GM19455 (cell line): ENCODE measurements around the gene B3GALT6.
"Not testable (repeated sequence)": the region's sequence is repeated elsewhere in the genome, so short reads cannot be mapped to it uniquely, and the experiment has no call there.

ENCODE experiments used
- ATAC-seq: cut with Tn5 transposase; IDR thresholded peaks from one replicate; pipeline ENCODE4 v1.9.1; 2021; ENCODE audit not compliant: unreplicated experiment

Gene B3GALT6

DNA sequence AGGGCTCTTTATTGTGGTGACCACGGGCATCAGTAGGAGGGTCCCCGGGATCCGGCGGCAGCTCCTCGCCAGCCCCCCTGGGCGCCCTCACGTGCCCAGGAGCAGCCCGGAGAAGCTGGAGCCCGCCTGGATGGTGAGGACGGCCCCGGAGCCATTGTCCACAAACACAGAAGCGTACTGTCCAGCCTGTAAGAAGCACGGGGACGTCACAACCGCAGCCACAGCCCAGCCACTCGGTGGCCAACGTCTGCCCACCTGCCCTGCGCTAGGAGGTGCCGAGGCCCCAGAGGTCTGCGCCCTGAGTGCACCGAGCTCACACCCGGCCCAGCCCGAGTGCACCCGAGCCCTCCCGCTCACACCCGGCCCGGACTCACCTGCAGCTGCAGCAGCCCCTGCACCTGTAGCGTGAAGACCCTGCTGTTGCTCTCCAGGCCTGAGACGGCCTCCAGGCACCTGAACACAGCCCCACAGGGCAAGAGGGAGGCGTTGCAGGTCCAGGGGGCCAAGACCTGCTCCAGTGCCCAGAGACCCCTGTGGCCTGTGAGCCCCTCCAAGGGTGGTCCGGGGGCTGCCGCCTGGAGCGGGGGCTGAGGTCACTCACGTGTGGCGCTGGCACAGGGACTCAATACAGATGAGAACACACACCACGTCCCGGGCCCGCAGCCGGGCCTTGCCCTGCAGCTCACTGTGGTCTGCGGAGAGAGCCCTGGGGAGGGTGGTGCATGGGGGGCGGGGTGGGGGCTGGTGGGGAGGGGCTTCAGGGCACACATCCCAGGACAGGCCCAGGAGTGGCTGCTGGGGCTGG, 10.6 kb downstream of the B3GALT6 start:
- no peak for ATAC-seq

DNA sequence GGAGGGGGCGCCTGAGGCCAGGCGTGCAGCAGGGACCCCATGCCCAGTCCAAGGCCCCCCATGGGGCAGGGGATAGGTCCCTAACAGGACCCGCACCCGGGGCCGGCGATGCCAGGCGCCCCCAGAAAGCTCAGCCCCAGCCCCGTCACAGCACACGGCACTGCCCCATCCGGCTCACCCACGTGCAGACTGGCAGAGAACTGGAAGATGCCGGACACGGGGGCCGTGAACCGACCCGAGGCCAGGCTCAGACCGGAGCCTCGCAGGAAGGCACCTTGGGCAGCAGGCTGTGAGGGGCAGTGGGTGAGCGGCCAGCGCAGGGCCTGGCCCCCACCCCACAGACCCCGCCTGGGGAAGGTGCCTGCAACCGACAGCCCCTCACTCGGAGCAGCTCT, 11.2 kb downstream of the B3GALT6 start:
- no peak for ATAC-seq

DNA sequence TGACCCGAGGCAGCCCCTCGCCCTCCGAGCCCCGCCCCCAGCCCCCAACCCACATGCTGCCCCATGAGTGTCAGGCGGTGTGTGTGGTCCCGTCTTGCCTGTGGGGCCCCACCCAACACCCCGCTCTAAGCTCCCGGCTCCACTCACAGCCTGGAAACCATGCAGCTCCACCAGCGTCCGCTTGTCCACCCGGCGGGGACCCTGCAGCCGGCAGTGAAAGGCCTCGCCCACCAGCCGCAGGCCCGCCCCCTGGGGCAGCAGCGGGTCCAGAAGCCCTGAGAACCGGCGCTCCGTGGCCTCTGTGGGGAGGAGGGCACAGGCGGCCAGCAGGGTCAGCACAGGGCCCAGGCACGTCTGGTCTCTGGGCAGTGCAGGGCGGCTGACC, 11.8 kb downstream of the B3GALT6 start:
- no peak for ATAC-seq

DNA sequence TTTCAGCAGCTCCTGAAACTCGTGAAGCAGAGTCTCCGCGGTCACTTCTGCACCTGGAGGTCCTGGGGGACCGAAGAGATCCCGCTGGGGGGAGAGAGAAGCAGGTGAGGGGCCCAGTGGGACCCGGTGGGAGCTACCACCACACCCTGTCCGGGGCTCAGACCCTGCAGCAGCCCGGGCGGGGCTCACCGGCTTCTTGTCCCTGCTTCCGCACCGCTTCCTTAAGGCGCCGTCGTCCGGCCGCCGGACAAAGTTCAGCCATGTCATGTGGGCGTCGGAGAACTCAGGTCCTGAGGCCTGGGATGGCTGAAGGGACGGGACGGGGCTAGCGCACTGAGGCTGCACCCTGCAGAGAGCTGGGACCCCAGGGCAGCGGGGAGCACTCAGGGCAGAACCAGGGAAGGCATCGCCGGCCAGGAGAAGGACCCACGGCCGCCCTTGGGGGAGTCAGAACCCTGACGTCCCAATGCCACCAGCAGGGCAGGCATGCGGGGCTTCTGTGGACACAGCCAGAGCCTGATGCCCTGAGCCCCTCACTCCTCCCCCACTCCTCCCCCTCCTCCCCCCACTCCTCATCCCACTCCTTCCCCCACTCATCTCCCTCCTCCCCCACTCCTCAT, 12.3 kb downstream of the B3GALT6 start:
- no peak for ATAC-seq

DNA sequence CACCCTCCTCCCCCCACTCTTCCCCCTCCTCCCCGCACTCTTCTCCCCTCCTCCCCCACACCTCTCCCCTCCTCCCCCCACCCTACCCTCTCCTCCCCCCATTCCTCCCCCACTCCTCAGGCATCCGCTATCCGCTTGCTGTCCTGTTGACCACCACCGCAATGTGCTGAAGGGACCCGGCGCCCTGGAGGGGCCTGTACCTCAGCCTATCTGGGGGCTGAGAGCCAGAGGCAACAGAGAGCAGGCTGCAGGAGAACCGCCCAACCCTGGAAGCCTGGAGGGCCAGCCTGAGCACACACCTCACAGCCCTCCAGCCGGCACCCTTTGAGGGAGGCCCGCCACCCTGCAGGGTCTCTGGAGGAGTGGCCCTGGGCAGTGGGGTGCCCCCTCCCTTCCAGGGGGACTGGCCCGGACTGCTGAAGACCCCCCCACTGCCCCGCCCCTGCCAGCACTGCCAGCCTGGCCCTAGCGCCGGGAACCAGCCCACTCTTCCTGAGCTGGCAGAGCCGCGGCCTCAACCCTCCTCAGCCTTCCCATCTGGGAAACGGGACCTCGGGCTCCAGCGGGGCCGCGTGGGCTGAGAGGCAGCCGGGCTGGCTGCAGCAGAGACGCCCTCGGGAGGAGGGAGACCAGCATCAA, 13.3 kb downstream of the B3GALT6 start:
- ATAC-seq: no peak

DNA sequence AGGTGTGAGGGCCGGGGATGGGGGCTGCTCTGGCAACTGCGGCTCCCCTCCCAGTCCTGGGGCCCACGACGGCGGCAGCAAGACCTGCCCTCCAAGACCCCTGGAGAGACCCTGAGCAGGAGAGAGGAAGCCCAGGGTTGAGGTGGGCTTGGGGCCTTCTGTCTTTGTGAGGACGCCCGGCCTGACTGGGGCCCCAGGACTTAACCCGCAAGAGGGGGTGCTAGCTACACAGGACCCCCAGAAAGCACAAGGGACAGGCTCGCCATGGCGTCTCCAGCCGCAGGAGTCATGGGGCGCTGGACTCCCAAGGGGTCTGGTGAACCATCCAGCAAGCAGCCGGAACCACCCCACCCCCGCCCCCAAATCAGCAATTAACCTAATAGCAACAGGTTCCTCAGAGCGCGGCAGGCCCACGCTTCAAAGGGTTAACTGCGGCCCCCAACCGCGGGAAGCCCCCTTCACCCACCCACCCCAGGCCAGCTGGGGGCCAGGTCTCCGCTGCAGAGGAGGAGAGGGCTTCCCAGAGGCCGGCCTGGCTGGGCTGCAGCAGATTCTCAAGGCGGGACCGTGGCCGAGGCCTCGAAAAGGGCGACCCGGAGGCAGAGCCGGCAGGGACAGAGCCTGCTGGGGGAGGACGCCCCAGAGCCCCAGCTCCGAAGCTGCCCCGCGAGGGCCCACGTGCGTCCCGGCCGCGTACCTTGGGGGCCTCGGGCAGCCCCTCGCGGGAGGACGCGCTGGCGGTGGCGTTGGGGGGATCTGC, 14.0 kb downstream of the B3GALT6 start:
- ATAC-seq: no peak

DNA sequence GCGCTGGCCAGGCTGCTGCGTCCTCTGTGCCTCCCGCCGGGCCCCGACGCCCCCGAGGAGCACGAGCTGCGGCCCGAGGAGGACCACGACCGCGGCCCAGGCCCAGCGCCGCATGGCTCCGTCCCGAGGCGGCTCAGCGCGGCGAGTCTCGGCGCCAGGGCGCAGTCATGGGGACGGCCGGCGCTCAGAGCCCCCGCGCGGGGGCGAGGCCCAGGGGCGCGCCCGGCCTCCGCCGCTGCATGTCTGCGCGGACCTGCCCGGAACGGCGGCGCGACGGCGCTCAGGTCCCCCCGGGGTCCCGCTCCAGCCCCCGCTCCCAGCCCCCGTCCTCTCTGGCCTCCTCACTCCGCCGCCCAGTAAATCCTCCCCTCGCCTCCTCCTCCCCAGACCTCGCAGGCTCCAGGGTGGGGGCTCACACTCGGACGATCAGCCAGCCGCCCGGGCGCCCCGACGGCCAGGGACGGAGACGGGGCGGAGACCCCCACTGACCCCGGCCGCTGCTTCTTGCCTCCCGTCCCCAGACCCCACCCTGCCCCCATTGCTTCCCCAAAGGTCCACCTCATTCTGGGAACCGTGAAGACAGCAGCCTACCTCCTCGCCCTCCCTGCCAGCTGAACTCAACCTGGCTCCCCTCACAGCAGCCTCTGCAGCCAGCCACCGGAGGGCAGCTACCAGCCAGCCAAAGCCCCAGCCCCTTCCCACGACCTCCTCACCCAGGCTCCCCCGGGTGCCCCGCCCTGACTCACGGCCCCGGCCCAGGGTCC, 14.7 kb downstream of the B3GALT6 start, which contains the start of gene C1QTNF12:
C1QTNF12 (minus strand) TSS at position 146 of the 764 bp plus-strand sequence; CDS start at position 114, 32 bp downstream.
- no peak for ATAC-seq

DNA sequence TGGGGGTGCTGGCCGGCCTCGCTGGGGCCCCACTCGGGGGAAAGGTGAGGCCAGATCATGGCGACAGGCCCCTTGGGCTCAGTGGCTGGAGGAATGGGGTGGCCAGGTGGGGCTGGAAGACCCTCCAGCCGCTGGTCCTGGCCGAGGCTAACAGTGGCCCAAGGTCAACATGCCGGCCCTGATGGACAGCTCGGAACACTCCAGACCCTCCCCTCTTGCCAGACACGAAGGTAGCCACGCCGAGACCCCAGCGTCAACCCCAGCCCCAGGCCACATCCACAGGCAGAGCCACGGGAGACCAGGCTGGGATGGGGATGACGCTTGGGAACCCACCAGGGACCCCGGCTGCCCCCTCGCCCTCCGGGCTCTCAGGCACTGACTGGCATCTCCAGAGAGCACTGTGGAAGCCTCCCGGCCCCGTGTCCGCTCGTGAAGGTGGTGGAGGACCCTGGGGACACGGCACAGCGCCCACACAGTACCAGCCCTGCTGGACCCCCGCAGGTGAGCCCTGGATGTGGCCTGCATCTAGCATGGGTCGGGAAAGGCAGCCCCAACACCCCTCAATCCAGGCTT, 15.4 kb downstream of the B3GALT6 start:
- no peak for ATAC-seq

DNA sequence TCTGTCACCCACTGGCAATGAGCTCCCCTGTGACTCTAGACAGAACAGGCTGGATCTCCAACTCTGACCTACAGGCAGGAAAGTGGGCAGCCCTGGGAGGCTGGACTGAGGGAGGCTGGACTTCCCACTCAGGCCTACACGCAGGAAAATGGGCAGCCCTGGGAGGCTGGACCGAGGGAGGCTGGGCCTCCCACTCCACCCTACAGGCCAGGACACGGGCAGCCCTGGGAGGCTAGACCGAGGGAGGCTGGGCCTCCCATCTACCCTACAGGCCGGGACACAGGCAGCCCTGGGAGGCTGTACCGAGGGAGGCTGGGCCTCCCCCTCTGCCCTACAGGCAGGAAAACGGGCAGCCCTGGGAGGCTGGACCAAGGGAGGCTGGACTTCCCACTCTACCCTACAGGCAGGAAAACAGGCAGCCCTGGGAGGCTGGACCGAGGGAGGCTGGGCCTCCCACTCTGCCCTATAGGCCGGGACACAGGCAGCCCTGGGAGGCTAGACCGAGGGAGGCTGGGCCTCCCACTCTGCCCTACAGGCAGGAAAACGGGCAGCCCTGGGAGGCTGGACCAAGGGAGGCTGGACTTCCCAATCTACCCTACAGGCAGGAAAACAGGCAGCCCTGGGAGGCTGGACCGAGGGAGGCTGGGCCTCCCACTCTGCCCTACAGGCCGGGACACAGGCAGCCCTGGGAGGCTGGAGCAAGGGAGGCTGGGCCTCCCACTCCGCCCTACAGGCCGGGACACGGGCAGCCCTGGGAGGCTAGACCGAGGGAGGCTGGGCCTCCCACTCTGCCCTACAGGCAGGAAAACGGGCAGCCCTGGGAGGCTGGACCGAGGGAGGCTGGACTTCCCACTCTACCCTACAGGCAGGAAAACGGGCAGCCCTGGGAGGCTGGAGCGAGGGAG, 16.2 kb downstream of the B3GALT6 start:
- ATAC-seq: not testable (repeated sequence)

DNA sequence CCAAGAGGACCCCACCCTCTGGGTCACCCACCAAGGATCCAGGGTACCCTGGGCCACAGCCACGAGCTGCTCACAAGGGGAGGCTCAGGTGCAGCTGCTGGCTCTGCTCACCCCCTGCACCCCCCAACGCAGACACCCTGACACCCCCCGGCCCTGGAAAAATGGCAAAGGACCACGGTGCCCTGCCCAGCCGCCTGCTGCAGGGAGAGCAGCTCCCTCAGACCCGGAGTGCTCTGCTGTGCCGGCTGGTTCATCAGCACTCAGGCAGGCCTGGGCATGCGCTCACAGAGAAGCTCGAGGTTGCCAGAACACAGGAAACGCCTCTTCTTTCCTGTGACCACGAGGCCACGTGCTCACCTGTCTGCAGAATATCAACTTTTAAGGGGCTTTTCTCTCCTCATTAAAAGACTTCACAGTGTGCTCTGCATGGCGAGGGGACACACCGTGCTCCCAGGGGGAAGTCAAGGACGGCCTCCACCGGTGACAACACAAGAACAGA, 18.8 kb downstream of the B3GALT6 start:
- ATAC-seq: no peak

DNA sequence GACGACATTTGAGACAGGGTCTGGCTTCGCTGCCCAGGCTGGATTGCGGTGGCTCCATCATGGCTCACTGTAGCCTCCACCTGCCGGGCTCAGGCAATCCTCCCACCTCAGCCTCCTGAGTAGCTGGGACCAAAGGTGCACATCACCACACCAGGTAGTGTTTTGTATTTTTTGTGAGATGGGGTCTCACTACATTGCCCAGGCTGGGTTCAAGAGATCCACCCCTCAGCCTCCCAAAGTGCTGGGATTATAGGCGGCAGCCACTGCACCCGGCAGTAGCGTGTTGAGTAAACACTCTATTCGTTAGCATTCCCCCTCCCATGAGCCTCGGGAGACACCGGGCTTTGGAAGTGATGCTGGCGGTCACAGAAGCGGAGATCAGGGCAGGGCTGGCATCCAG, 21.3 kb downstream of the B3GALT6 start:
- no peak for ATAC-seq

DNA sequence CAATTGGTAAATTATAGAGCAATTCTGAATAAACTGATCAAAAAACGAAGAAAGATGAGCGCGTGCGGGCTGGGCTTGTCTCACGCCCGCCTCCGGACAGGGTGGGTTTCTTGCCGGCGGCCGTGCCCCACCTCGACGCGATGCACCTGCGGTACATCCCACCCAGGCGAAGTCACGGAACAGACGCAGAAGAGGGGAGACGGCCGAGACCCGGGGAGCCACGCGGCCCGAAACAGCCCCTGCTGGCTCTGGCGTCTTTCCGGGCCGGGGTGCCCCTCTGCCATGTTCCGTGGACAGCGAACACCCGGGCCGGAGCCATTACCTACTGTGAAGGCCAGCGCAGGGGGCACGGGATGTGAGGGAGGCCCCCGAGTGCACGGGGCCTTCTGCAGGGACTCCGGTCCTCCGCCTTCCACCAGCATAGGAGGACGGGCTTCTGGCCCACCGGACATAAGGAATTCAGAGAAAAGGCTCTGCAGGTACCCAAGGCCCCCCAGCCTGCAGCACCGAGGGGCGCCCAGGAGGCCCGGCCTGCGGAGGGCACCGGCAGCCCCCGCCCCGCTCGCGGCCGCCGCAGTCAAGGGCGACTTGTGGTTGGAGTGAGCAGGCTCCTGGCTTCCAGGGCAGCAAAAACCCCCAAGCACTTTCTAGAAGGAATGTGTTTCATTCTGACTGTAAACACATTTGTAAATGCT, 22.1 kb downstream of the B3GALT6 start:
- no peak for ATAC-seq

DNA sequence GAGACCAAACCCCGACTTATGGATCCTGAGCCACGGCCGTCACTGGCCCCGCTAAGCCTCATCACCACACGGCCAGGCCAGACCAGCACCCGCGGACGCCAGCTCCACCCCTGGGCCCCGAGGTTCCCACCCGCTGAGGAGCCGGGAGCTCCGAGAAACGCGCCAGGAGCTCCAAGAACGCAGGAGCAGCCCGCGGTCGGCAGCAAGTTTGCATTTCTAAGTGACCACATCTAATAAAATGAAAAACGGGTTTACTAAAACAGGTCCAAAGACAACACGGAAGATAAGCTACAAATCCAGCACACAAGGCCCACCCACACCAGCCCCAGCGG, 22.6 kb downstream of the B3GALT6 start:
- no peak for ATAC-seq

DNA sequence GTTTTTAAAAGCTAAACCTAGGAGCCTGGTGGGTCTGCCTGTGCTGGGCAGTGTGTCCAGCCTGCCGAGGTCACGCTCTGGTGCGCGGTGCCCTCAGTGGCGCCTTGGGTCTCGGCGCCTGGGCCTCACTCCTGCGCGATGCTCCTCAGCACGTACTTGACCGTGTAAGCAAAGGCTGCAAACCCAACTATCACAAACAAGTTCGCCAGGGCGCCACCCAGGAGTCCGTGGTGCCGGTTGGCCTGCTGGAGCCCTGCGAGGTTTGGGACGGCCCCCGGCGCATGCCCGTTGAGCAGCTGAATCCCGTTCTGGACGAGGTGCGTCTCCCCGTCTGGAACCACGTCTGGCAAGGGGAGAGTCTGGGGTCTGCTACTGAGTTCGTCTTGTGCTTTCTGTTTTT, 23.0 kb downstream of the B3GALT6 start:
- no peak for ATAC-seq

DNA sequence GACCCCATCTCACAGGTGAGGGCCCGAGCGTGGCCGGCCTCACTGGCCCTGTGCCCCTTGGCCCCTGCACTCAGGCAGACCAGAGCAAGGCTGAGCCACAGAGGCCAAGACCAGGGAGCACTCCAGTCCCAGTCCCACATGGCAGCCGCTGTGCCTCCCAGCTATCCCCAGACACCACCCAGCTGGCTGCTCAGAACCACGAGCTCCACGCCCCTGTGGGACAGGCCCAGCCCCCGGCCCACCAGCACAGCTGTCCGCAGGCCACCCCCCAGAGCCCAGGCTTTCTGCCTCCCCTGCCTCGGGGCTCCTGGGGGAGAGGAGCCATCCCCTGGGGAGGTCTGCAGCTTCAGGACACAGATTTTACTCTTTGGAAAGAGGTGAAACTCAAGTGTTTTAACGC, 23.6 kb downstream of the B3GALT6 start:
- no peak for ATAC-seq

DNA sequence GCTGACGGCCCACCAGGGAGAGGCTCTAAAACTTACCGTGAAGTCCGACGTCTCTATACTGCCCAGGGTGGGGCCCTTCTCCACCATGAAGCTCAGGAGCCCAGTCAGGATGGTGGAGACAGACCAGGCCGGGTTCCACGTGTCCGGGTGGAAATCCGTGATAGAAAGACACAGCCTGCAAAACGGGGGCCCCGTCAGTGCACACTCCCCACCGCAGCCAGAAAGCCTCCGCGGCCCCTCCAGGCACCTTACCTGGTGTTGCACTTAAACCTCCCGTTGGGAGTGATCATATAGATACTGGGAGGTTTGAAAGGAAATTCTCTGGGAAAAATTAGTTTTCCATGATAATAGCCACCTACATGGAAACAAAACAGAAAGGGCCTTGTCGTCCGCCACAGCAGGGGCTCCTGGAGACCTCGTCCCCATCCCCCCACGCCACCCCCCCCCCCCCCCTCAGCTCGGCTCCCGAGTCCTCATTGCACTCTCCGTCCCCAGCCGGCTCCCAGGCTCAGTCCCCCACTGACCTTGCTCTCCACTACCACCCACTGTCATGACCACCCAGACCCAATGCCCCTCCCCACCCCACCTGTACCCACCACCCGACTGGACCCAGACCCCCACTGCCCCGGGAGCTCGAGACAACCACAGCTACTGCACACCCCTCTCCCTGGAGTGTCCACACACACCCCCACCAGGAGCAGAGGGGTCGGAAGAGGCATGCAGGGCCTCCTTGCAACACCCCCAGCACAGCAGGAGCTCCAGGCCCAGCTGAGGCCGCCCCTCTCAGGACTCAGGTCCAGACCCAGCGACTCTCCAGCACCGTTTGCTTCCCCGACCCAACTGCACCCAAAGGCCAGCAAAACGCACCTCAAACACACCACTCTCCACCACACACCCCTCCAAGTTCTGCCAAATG, 25.2 kb downstream of the B3GALT6 start:
- no peak for ATAC-seq

DNA sequence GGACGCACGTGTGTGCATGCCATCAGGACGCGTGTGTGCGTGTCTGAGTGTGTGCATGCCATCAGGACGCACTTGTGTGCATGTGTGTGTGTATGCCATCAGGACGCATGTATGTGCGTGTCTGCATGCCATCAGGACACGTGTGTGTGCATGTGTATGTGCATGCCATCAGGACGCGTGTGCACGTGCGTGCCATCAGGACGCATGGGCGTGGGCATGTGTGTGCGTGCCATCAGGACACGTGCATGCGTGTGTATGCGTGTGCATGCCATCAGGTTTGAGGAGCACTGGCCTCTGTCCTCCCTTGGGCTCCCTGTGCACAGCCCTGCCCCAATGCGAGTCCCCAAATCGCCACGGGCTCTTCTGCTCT, 27.1 kb downstream of the B3GALT6 start:
- no peak for ATAC-seq

DNA sequence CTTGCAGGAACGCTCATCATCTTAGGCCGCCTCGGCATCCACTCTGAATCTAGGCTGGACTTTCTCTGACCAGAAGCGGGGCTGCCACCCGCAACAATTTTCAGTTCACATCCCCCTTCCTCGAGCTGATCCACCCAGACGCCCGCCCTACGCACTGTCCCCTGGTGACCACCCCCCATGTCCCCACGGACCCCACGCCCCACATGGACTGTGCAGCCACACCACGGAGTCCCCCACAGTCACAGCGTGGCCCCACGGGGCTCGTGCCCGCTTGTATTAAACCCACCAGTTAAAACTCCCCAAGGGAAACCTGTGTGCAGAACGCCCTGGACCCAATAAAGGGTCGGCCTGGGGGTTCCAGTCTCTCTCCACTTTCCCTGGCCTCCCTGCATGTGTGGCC, 27.5 kb downstream of the B3GALT6 start:
- no peak for ATAC-seq
